Glomerular visceral epithelial cell (primary cell): ENCODE measurements around the gene LCP1.
A peak's percentile ranks its signal among the peaks of the same experiment; 100 is the strongest.
"Not testable (repeated sequence)": the region's sequence is repeated elsewhere in the genome, so short reads cannot be mapped to it uniquely, and the experiment has no call there.

Source experiments
- DNase-seq: peaks from one replicate; pipeline ENCODE4 v3.0.0-alpha.2; 2016; ENCODE audit errors: extremely low spot score

Gene LCP1, protein sequence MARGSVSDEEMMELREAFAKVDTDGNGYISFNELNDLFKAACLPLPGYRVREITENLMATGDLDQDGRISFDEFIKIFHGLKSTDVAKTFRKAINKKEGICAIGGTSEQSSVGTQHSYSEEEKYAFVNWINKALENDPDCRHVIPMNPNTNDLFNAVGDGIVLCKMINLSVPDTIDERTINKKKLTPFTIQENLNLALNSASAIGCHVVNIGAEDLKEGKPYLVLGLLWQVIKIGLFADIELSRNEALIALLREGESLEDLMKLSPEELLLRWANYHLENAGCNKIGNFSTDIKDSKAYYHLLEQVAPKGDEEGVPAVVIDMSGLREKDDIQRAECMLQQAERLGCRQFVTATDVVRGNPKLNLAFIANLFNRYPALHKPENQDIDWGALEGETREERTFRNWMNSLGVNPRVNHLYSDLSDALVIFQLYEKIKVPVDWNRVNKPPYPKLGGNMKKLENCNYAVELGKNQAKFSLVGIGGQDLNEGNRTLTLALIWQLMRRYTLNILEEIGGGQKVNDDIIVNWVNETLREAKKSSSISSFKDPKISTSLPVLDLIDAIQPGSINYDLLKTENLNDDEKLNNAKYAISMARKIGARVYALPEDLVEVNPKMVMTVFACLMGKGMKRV

GRCh38 chr13:46181840-46182490 is at the start of gene LCP1:
Gene LCP1 (minus strand): TSS chr13:46182177. CDS start chr13:46159662, 22,515 bp downstream.
- DNase-seq: peak; percentile 27

- DNase-seq: no peak
Observed at GRCh38 chr13:46229251-46229650, 47.3 kb upstream of the LCP1 start.

DNA sequence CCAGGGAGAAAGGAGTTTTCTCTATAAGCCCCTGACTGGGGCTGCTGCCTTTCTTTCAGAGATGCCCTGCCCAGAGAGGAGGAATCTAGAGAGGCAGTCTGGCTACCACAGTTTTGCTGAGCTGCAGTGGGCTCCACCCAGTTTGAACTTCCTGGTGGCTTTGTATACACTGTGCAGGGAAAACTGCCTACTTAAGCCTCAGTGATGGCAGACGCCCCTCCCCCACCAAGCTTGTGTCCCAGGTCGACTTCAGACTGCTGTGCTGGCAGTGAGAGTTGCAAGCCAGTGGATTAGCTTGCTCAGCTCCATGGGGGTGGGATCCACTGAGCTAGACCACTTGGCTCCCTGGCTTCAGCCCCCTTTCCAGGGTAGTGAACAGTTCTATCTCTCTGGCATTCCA is 38.3 kb upstream of the LCP1 start:
- DNase-seq: not testable (repeated sequence)

GRCh38 chr13:46214741-46215140 is 32.8 kb upstream of the LCP1 start:
- DNase-seq: not testable (repeated sequence)

DNA sequence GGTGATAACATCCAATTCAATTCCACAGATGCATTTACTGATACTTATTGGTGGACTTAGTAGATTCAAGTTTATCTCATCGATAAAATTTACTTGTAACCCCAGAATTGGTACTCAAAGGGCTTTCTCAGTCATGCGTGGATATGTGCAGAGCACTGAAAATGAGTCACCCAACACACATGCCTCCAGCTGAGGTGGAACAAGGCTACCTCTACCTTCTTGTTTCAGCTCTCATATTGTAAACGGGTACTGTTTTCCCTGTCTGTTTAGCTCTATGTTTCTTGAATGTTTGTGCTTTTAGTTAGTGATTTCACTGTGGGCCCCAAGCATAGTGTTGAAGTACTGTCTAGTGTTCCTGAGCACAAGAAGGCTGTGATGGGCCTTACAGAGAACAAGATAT is 31.3 kb upstream of the LCP1 start:
- peak; percentile 42 for DNase-seq

DNA sequence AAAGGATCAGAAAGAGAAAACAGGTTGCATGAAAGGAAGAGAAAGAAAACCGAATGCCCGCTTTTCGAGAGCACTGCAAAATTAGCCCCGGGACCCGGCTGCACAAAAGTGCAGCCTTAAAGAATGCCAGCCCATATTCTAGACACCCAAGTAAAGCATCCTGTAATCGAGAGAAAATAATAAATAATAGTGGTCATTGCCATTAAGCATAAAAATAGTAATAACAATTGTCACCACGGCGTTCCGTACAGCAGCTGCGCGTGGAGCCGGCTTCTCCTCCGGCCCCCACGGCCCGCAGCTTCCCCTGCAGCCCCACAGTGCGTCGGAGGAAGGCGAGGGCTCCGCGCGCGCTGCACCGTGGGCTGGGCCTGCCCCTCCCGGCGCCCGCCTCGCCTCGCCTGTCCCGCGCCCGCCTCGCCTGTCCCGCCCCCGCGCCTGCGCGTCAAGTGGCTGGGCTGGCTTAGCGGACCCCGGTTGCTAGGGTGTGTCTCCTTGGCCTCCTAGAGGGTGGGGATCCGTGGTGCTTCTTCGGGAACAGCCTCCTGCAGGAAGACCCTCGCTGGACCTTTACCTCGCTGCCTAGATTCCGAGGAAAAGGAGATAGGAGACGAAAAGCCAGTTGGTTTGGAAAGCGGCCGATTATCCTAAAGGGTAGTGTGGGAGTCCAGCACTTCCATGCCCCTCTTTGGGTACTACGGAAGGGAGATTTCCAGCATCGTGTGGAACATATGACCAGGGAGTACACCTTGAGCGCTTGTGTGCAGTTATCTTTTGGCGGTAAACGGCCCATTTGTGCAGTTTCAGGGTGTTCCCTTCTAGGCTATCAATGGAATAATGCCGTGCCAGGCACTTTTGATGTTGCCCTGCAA is 29.7 kb upstream of the LCP1 start, which contains the start of gene LRRC63:
LRRC63 (plus strand) TSS at position 446 of the 869 bp plus-strand sequence. CDS start 1,107 bp downstream, outside the sequence.
- peak; percentile 61 for DNase-seq

DNA sequence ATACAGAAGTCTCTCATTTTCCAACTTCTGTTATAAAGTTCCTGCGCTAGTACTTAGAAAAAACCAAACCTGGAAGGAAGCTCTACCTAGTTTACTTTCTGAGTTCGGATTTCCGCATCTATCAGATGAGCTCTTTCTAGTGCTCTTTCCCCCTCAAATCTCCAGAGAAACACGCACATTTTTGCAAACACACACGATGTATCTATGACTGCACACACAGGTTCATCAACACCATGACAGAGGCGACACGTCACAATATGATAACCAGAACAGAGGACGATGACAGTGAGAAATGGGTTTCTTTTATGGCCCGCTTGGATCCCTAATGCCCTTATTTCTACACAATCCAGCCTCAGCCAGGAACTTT is 29.1 kb upstream of the LCP1 start:
- no peak for DNase-seq

GRCh38 chr13:46210362-46211083 is 28.5 kb upstream of the LCP1 start:
- no peak for DNase-seq

DNA sequence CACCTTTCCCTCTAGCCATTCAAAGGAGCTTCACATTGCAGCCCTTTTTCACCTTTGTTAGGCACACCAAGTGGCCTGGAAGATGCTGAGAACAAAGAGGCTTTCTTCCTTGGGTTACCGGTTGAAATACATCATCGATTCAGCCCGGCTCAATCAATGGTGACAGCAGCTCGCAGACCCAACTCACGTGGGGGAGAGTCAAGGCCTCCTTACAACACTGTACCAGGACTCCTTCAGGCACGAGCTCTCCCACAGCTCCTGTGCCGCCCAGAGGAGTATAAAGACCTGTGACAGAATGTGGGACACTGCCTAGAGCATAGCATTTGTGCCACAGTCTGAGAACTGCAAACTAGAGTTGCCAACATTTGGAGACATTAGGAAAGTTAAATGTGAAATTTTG is 25.9 kb upstream of the LCP1 start:
- DNase-seq: no peak

- DNase-seq: no peak
Observed at GRCh38 chr13:46206143-46206542, 24.2 kb upstream of the LCP1 start.

- no peak for DNase-seq
Observed at GRCh38 chr13:46202966-46203365, 21.0 kb upstream of the LCP1 start.

- DNase-seq: no peak
Observed at GRCh38 chr13:46202188-46202795, 20.3 kb upstream of the LCP1 start.

- DNase-seq: no peak
Observed at GRCh38 chr13:46198696-46199193, 16.8 kb upstream of the LCP1 start.

GRCh38 chr13:46197299-46198048 is 15.5 kb upstream of the LCP1 start:
- DNase-seq: no peak

DNA sequence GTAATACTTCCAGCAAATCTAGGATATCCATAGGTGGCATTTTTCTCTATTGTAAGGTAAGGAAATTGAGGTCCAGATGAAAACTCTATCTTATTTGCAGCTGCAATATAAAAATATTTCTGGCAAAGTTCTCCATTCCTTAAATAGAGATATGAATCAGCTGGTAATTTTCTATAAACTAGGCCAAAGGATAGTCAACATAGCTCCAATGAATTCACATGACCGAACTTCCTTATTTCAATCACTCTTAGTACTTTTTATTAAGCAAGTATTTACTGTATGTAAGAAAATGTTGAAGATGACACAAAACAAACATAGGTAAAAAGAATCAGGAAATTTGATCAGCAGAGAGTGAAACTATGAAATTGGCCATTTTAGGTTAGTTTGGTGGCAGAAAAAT is 13.0 kb upstream of the LCP1 start:
- DNase-seq: no peak

- DNase-seq: no peak
Observed at GRCh38 chr13:46192412-46192811, 10.4 kb upstream of the LCP1 start.

DNA sequence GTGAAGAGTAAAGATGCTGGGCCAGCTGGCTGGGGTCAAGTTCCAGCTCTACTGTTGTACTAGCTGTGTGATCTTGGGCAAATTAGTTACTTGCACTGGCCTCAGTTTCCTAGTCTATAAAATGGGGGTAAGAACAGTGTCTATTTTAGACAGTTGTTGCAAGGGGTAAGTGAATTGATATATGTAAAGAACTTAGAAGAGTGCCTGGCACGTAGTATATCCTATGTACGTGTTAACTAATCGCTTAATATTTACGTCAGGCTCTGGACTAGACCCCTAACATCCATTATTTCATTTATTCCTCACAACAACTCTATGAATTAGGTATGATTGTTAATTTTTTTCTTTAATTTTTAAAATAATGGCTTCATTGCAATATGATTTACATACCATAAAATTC is 3.7 kb upstream of the LCP1 start:
- no peak for DNase-seq

DNA sequence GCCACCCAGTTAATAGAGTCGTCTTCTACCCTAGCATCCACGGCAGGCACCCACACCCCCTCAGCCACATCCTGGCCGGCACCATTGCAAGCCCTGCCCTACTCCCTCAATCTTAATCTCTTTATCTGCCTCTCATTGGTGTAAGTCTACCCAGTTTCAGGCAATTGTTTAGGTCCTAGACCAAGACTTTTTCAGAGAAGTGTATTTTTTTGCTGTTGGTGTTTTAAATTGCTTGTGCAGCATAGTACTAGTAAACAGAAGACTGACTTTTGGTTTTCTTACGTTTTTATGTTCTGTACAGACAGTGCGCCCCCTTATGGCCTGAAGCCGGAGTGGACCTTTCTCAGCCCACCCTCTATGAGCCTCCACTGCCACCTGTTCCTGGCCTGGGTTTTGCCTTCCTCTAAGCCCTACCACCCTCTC is 2.3 kb upstream of the LCP1 start:
- DNase-seq: no peak

DNA sequence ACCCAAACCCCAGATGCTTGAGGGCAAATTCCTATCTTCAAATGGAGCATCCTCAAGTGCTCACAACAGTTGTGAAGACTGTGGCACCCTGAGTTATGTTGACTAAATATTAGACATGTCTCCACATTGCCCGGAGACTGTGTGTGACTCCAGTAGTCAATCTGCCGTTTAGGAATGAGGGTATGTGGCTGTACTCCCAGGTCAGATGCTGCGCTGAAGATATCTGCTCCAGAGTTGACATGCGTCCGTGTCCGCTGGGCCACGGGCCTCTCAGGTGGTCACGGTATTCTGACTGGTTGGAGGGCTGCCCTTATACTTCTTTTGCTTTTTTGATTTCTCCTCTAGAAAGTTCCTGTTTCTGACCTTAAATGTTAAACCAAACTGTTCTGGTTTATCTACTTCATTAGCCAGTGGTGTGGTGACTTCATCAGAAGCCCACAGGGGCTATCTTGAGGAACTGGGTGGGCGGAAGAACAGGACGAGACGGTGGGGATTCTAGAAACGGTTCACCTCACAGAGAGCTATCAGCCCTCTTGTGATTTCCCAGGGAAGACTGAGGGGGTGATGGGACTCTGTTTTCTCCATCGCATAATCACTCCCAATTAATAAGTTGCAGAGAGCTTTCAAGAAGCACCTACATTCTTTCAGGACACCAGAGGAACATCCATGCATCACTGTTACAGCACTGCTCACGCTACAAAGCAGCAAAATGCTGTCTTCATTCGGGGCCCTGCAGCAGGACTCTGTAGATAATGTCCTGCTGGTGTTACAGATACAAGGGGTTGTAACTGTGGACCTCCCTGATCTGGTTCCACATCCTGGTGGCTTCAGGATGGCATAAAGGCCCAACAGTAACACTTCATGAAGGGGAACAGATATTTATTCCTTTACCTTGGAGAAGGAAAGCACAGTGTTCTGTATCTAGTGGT is 1.3 kb upstream of the LCP1 start:
- DNase-seq: no peak
